Duodenal mucosa (tissue), 2 donors: Measurements from ENCODE around the gene PPM1H.

Experiments used
- H3K27ac ChIP-seq: one replicate; pipeline ENCODE4 v1.7.0; 2013; ENCODE audit warnings: low read depth, low read length
- H3K27me3 ChIP-seq, 2 donors: one replicate each; pipeline ENCODE4 v1.7.0; 2013; ENCODE audit warnings: low read length in 2 of 2, control low read depth in 1 of 2; ENCODE audit not compliant: insufficient read depth in 2 of 2, control insufficient read depth in 1 of 2
- H3K36me3 ChIP-seq, 2 donors: one replicate each; pipeline ENCODE4 v1.7.0; 2013; ENCODE audit warnings: low read length in 2 of 2, control low read depth in 1 of 2; ENCODE audit not compliant: insufficient read depth in 2 of 2, control insufficient read depth in 1 of 2
- H3K4me1 ChIP-seq, 2 donors: one replicate each; pipeline ENCODE4 v1.7.0; 2013; ENCODE audit warnings: low read length in 2 of 2, control low read depth in 1 of 2; ENCODE audit not compliant: insufficient read depth in 2 of 2, control insufficient read depth in 1 of 2
- H3K4me3 ChIP-seq, 2 donors: one replicate each; pipeline ENCODE4 v1.7.0; 2013; ENCODE audit warnings: low read length in 2 of 2, low read depth in 1 of 2
- H3K9ac ChIP-seq, 2 donors: one replicate each; pipeline ENCODE4 v1.7.0; 2013; ENCODE audit warnings: low read length in 2 of 2, low read depth in 1 of 2
- H3K9me3 ChIP-seq, 2 donors: one replicate each; pipeline ENCODE4 v1.7.0; 2013; ENCODE audit warnings: low read length in 2 of 2, control low read depth in 1 of 2; ENCODE audit not compliant: control insufficient read depth in 1 of 2

Gene PPM1H

DNA sequence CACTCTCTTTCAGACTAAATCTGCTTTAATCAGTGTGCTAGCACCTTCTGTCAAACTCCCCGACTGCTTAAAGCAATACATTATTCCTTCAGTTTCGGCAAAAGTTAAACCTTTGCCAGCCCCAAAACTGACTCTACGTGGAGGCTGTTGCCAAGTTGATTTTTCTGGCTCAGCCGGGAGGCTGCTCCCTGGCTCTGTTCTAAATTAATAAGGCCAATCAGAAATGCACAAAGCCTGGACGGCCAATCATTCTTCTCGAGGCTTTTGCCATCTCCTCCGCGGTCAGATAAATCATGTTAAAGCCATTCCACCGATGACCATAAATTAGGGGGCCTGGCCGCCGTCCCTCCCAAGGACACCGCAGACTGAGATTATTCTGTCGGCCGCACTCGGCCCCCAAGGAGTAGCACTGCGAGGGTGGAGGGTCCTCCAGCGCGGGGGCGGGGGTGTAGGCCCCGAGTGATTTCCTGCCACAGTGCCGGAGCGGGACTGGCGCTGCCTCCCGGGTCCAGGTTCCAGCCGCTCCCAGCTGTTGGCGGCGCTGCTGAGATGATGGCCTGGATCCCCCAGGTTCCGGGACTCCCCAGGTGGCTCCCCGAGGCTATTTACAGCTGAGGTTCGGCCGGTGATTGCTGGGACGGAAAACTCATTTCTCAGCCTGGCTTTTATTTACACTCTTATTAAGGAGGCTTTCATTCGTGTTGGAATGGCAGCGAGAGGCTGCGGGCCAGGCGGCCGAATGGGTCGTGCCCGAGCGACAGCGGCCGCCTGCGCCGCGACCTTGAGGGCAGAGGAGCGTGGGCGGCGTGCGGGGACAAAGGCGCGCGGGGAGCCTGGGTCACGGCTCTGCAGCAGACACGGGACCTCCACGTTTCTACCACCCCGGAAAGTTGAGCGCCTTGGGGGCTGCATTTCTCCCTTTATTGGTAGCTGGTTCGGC is 303.2 kb downstream of the PPM1H start:
- peak overlapping the region; percentile 71 to 76 for H3K4me3 ChIP-seq
- no peak overlapping the region for H3K27ac ChIP-seq
- peaks cover 4 to 10% of the 10 kb centered on the region in 2 donors for H3K4me1 ChIP-seq
- no peaks in the 10 kb centered on the region for H3K36me3 ChIP-seq
- H3K27me3 ChIP-seq = peaks cover 9 to 13% of the 10 kb centered on the region in 2 donors
- H3K9ac ChIP-seq = peak overlapping the region; percentile 26 to 39
- H3K9me3 ChIP-seq = no peaks in the 10 kb centered on the region

- Histone ChIP-seq H3K36me3 (no peaks in the 10 kb centered on the region), H3K27me3 (peaks cover 9 to 13% of the 10 kb centered on the region in 2 donors), H3K9me3 (no peaks in the 10 kb centered on the region), H3K27ac (no peak overlapping the region), H3K4me1 (peaks cover 4 to 10% of the 10 kb centered on the region in 2 donors), H3K4me3 (no peak overlapping the region), H3K9ac (no peak overlapping the region)
Measured at GRCh38 chr12:62629971-62630739, 304.8 kb downstream of the PPM1H start.

- Histone ChIP-seq H3K9me3 (no peaks in the 10 kb centered on the region), H3K36me3 (no peaks in the 10 kb centered on the region), H3K27me3 (peaks cover 9 to 13% of the 10 kb centered on the region in 2 donors), H3K4me3 (no peak overlapping the region), H3K27ac (no peak overlapping the region), H3K4me1 (peaks cover 4 to 10% of the 10 kb centered on the region in 2 donors), H3K9ac (no peak overlapping the region)
Measured at GRCh38 chr12:62629413-62629812, 305.5 kb downstream of the PPM1H start.

DNA sequence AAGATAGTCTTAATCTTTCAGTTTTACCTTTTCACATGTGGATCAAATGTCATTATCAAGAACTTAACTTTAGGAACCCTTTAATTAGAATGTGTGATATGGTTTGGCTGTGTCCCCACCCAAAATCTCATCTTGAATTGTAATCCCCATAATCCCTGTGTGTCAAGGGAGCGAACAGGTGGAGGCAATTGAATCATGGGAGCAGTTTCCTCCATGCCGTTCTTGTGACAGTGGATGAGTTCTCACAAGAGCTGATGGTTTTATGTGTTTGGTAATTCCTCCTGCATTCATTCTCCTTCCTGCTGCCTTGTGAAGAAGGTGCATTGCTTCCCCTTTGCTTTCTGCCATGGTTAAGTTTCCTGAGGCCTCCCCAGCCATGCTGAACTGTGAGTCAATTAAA is 307.8 kb downstream of the PPM1H start:
- Histone ChIP-seq H3K4me3 (no peak overlapping the region), H3K9ac (no peak overlapping the region), H3K27ac (no peak overlapping the region), H3K36me3 (no peaks in the 10 kb centered on the region), H3K4me1 (peaks cover 0 to 4% of the 10 kb centered on the region in 2 donors), H3K27me3 (peaks cover 2 to 13% of the 10 kb centered on the region in 2 donors), H3K9me3 (no peaks in the 10 kb centered on the region)

DNA sequence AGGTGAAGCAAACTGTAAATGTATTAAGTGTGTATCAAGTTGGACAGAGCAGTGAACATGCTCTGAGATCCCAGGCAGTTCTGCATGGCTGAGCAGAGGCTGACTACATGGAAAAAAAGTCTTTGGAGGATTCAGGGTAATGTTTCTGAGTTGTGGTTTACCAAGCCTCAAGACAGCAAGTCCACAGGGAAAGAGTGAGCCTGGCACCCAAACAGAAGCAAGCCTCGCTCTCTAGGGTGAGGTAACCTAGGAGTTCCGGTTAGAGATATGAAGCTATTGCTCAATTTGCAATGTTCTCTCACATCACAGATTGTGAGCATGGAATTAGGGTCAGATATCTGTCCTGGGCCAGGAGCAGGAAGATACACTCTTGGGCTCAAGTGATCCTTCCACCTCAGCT is 309.7 kb downstream of the PPM1H start:
- Histone ChIP-seq H3K4me3 (no peak overlapping the region), H3K9ac (no peak overlapping the region), H3K27ac (no peak overlapping the region), H3K9me3 (no peaks in the 10 kb centered on the region), H3K27me3 (peaks cover 0 to 1% of the 10 kb centered on the region in 2 donors), H3K4me1 (no peaks in the 10 kb centered on the region), H3K36me3 (no peaks in the 10 kb centered on the region)

- no peak overlapping the region for H3K4me3 ChIP-seq
- H3K27ac ChIP-seq = no peak overlapping the region
- no peaks in the 10 kb centered on the region for H3K27me3 ChIP-seq
- peaks cover 0 to 9% of the 10 kb centered on the region in 2 donors for H3K4me1 ChIP-seq
- H3K9ac ChIP-seq = no peak overlapping the region
- H3K36me3 ChIP-seq = no peaks in the 10 kb centered on the region
- no peaks in the 10 kb centered on the region for H3K9me3 ChIP-seq
Measured at GRCh38 chr12:62622177-62622576, 312.8 kb downstream of the PPM1H start.

DNA sequence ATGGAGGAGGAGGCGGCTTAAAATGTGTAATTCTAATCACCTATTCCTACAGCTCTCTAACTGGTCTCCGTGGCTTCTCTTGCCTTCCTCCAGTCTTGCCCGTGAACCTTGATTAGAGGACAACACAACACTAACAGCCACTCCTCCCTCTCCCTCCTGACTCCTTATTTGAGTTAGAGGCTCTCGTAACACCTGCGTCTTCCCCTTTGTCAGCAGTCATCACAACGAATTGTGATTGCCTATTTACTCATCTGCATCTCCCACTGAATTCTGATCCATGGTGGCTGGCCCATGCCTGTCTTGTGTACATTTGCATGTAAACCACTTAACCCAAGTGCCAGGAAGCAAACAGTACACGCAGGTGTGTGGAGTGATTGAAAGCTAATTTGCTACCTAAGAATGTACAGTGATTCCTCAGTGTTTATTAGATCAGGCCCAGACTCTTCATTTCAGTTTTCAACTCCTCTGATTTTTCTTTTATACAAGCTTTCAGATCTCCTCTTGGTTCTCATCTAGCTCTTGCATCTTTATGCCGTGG is 313.8 kb downstream of the PPM1H start:
- peaks cover 0 to 9% of the 10 kb centered on the region in 2 donors for H3K4me1 ChIP-seq
- no peaks in the 10 kb centered on the region for H3K27me3 ChIP-seq
- H3K4me3 ChIP-seq = no peak overlapping the region
- no peak overlapping the region for H3K9ac ChIP-seq
- no peak overlapping the region for H3K27ac ChIP-seq
- H3K9me3 ChIP-seq = no peaks in the 10 kb centered on the region
- H3K36me3 ChIP-seq = no peaks in the 10 kb centered on the region

DNA sequence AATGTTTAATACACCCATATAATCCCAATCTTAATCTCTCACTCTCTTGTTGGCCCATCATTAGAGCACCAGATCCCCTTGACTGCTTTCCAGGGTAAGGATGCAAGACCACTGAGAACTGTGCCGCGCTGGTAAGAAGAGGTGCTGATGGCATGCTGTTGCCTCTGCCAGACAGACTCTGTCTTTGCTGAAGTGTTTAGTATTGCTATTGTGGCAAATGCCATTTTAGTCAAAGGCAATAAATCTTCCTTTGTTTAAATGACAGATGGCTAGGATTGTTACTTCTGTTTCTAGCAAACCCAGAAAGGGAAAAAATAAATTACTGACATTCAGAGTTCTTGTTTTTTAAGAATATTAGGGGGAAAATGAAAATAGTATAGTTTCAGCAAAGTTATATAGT is 316.0 kb downstream of the PPM1H start:
- H3K36me3 ChIP-seq = no peaks in the 10 kb centered on the region
- H3K4me1 ChIP-seq = peaks cover 0 to 9% of the 10 kb centered on the region in 2 donors
- H3K9ac ChIP-seq = no peak overlapping the region
- no peaks in the 10 kb centered on the region for H3K9me3 ChIP-seq
- H3K27ac ChIP-seq = no peak overlapping the region
- H3K4me3 ChIP-seq = no peak overlapping the region
- no peaks in the 10 kb centered on the region for H3K27me3 ChIP-seq

DNA sequence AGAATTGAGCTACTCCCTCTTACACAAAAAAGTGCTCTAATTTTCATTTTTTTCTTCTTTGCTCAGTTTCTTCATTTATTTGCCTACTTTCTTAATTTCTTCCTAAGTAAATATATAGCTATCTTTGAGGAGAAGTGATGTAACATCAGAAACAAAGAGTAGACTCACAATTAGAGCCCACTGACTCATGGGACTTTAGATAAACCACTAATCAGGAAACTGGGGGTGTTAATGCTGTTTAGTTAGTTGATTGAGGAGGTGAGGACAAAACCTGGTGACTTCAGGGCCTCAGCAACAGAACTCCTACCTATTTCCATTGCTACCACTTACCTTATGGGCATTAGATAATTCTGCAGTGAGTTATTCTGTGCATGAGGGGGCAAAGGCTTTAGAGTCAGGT is 316.6 kb downstream of the PPM1H start:
- no peak overlapping the region for H3K27ac ChIP-seq
- H3K27me3 ChIP-seq = no peaks in the 10 kb centered on the region
- H3K4me1 ChIP-seq = peaks cover 0 to 9% of the 10 kb centered on the region in 2 donors
- H3K9ac ChIP-seq = no peak overlapping the region
- H3K9me3 ChIP-seq = no peaks in the 10 kb centered on the region
- H3K4me3 ChIP-seq = no peak overlapping the region
- no peaks in the 10 kb centered on the region for H3K36me3 ChIP-seq

GRCh38 chr12:62613081-62613480 is 321.9 kb downstream of the PPM1H start:
- no peak overlapping the region for H3K4me3 ChIP-seq
- H3K9ac ChIP-seq = no peak overlapping the region
- H3K36me3 ChIP-seq = no peaks in the 10 kb centered on the region
- no peak overlapping the region for H3K27ac ChIP-seq
- peaks cover 0 to under 1% of the 10 kb centered on the region in 2 donors for H3K4me1 ChIP-seq
- H3K27me3 ChIP-seq = no peaks in the 10 kb centered on the region
- no peaks in the 10 kb centered on the region for H3K9me3 ChIP-seq
